MM.1S (cell line): ENCODE data around the gene XRRA1.

Experiments used
- DNase-seq: peaks from one replicate; pipeline ENCODE4 v3.0.0-alpha.2; 2015
- H2AFZ ChIP-seq: fragments of 300-600 bp; sonication (generic); 2 replicates; pipeline ENCODE4 v1.6.0; 2016; ENCODE audit warnings: antibody characterized with exemption, low read length
- H3F3A ChIP-seq: fragments of 300-600 bp; sonication (generic); 2 replicates; pipeline ENCODE4 v1.6.1; 2016; ENCODE audit warnings: mild to moderate bottlenecking, antibody characterized with exemption, low read length, moderate library complexity, mixed read lengths; ENCODE audit not compliant: insufficient read depth
- H3K27ac ChIP-seq: fragments of 300-600 bp; sonication (generic); 2 replicates; pipeline ENCODE4 v1.5.1; 2016; ENCODE audit warnings: mild to moderate bottlenecking, low read length
- H3K27me3 ChIP-seq: fragments of 300-600 bp; sonication (generic); replicated peaks from 2 replicates; pipeline ENCODE4 v1.6.0; 2016; ENCODE audit warnings: low read length; ENCODE audit not compliant: insufficient read depth
- H3K36me3 ChIP-seq: fragments of 300-600 bp; sonication (generic); replicated peaks from 2 replicates; pipeline ENCODE4 v1.6.1; 2016; ENCODE audit warnings: mild to moderate bottlenecking, low read length, mixed read lengths; ENCODE audit not compliant: insufficient read depth
- H3K4me1 ChIP-seq: fragments of 300-600 bp; sonication (generic); 2 replicates; pipeline ENCODE4 v1.6.1; 2016; ENCODE audit warnings: low read length, mixed read lengths
- H3K4me2 ChIP-seq: fragments of 300-600 bp; sonication (generic); 2 replicates; pipeline ENCODE4 v1.6.0; 2016; ENCODE audit warnings: low read depth, low read length
- H3K4me3 ChIP-seq: fragments of 300-600 bp; sonication (generic); 2 replicates; pipeline ENCODE4 v1.5.1; 2016; ENCODE audit warnings: low read length, mixed read lengths
- H3K79me2 ChIP-seq: fragments of 300-600 bp; sonication (generic); 2 replicates; pipeline ENCODE4 v1.6.1; 2016; ENCODE audit warnings: mixed run types, low read length, mixed read lengths
- H3K9ac ChIP-seq: fragments of 300-600 bp; sonication (generic); 2 replicates; pipeline ENCODE4 v1.6.1; 2016; ENCODE audit warnings: low read length, mixed read lengths
- H3K9me2 ChIP-seq: fragments of 300-600 bp; sonication (generic); replicated peaks from 2 replicates; pipeline ENCODE4 v1.6.1; 2016; ENCODE audit warnings: mild to moderate bottlenecking, low read length, mixed read lengths; ENCODE audit not compliant: insufficient read depth
- H3K9me3 ChIP-seq: fragments of 300-600 bp; sonication (generic); replicated peaks from 2 replicates; pipeline ENCODE4 v1.6.1; 2016; ENCODE audit warnings: mild to moderate bottlenecking, low read length, mixed read lengths; ENCODE audit not compliant: insufficient read depth
- H4K20me1 ChIP-seq: fragments of 300-600 bp; sonication (generic); 2 replicates; pipeline ENCODE4 v1.6.1; 2016; ENCODE audit warnings: mild to moderate bottlenecking, low read length, moderate library complexity, mixed read lengths; ENCODE audit not compliant: insufficient read depth
- CTCF ChIP-seq: fragments of 300-600 bp; sonication (generic); IDR thresholded peaks from 2 replicates; pipeline ENCODE4 v1.5.1; 2016; ENCODE audit warnings: antibody characterized with exemption, low read length, mixed read lengths
- EZH2 ChIP-seq: fragments of 300-600 bp; sonication (generic); optimal IDR thresholded peaks from 2 replicates; pipeline ENCODE3; 2017; ENCODE audit warnings: low read depth, mild to moderate bottlenecking, antibody characterized with exemption, low read length, mixed read lengths
- EZH2phosphoT487 ChIP-seq: fragments of 300-600 bp; sonication (generic); IDR thresholded peaks from 2 replicates; pipeline ENCODE4 v1.6.1; 2018; ENCODE audit warnings: antibody characterized with exemption, low read length

The XRRA1 gene

GRCh38 chr11:74941492-74941891 lies 7.4 kb downstream of the XRRA1 start:
- H3K4me3 ChIP-seq, result no peak overlapping the region
- H3K9me3 ChIP-seq, result no peaks in the 10 kb centered on the region
- 0 out of 2 replicates have a peak, but pooled peaks cover 2% of the 10 kb centered on the region for H3K36me3 ChIP-seq

GRCh38 chr11:74937696-74938475 lies 11.0 kb downstream of the XRRA1 start:
- peaks cover 25% of the 10 kb centered on the region for H3K79me2 ChIP-seq
- H3K4me2 ChIP-seq, result no peak overlapping the region
- no peak overlapping the region for H3K9ac ChIP-seq
- no peak overlapping the region for H2AFZ ChIP-seq
- 0 out of 2 replicates have a peak, but pooled peaks cover 2% of the 10 kb centered on the region for H3K36me3 ChIP-seq
- no peak for DNase-seq
- no peaks in the 10 kb centered on the region for H4K20me1 ChIP-seq
- peaks cover 18% of the 10 kb centered on the region for H3K4me1 ChIP-seq
- no peaks in the 10 kb centered on the region for H3K9me3 ChIP-seq
- H3K4me3 ChIP-seq, result no peak overlapping the region
- TF ChIP-seq CTCF (no peak), EZH2phosphoT487 (no peak), EZH2 (no peak)
- H3K27ac ChIP-seq, result no peak overlapping the region
- H3K9me2 ChIP-seq, result no peaks in the 10 kb centered on the region
- H3F3A ChIP-seq, result no peaks in the 10 kb centered on the region; the same call in 1 of the 2 replicates
- no peaks in the 10 kb centered on the region for H3K27me3 ChIP-seq

More at GRCh38 chr11:74941492-74941891, 7.4 kb downstream of the XRRA1 start:
- Histone ChIP-seq H3K27me3 (no peaks in the 10 kb centered on the region), H2AFZ (no peak overlapping the region), H3K4me2 (0 out of 2 replicates have a peak overlapping the region, but pooled peaks have one; percentile 41), H3K27ac (no peak overlapping the region), H4K20me1 (no peaks in the 10 kb centered on the region), H3F3A (no peaks in the 10 kb centered on the region), H3K79me2 (peaks cover 39% of the 10 kb centered on the region), H3K4me1 (peaks cover 19% of the 10 kb centered on the region), H3K9ac (no peak overlapping the region), H3K9me2 (no peaks in the 10 kb centered on the region)
- DNase-seq, result no peak
- TF ChIP-seq CTCF (no peak), EZH2phosphoT487 (no peak), EZH2 (no peak)

GRCh38 chr11:74936976-74937375 lies 11.9 kb downstream of the XRRA1 start:
- no peak overlapping the region for H3K4me3 ChIP-seq
- H3K36me3 ChIP-seq, result 0 out of 2 replicates have a peak, but pooled peaks cover 2% of the 10 kb centered on the region

More at GRCh38 chr11:74936976-74937375, 11.9 kb downstream of the XRRA1 start:
- Histone ChIP-seq H3K79me2 (peaks cover 16% of the 10 kb centered on the region), H3F3A (no peaks in the 10 kb centered on the region; the same call in 1 of the 2 replicates), H3K27me3 (no peaks in the 10 kb centered on the region), H3K4me2 (no peak overlapping the region), H3K4me1 (peaks cover 8% of the 10 kb centered on the region; the same call in 1 of the 2 replicates), H3K9ac (no peak overlapping the region), H4K20me1 (no peaks in the 10 kb centered on the region), H3K9me3 (no peaks in the 10 kb centered on the region), H3K27ac (no peak overlapping the region), H2AFZ (no peak overlapping the region), H3K9me2 (no peaks in the 10 kb centered on the region)
- TF ChIP-seq CTCF, result no peak
- no peak for TF ChIP-seq EZH2
- no peak for TF ChIP-seq EZH2phosphoT487
- no peak for DNase-seq
